Liver (tissue), 9 donors: ENCODE data around the gene MED27. TPM values are rescaled to one million over a fixed set of nuclear protein-coding genes. Genes with fewer than 3 reads are reported as not detected.

Source experiments
- DNase-seq: peaks from one replicate; pipeline ENCODE4 v3.0.0-alpha.2; 2017; ENCODE audit warnings: low spot score
- H3K27ac ChIP-seq, 2 donors: one replicate each; pipeline ENCODE4 v1.7.0; 2013; ENCODE audit warnings: inconsistent platforms in 2 of 2, low read length in 2 of 2, control low read depth in 1 of 2, low read depth in 1 of 2, mild to moderate bottlenecking in 1 of 2
- H3K27me3 ChIP-seq, 4 donors: one replicate each; pipeline versions ENCODE4 v1.6.1 to v1.7.0; 2013; ENCODE audit warnings: low read length in 3 of 4, inconsistent platforms in 1 of 4, mild to moderate bottlenecking in 1 of 4, moderate library complexity in 1 of 4; ENCODE audit not compliant: control insufficient read depth in 4 of 4, insufficient read depth in 4 of 4
- H3K36me3 ChIP-seq, 4 donors: one replicate each; pipeline versions ENCODE4 v1.6.1 to v1.7.0; 2013; ENCODE audit warnings: low read length in 3 of 4, mild to moderate bottlenecking in 3 of 4, low read depth in 1 of 4, moderate library complexity in 1 of 4; ENCODE audit not compliant: control insufficient read depth in 4 of 4, insufficient read depth in 3 of 4
- H3K4me1 ChIP-seq, 4 donors: one replicate each; pipeline versions ENCODE4 v1.6.1 to v1.7.0; 2013; ENCODE audit warnings: low read length in 3 of 4, mild to moderate bottlenecking in 3 of 4, moderate library complexity in 1 of 4; ENCODE audit not compliant: control insufficient read depth in 4 of 4, insufficient read depth in 4 of 4
- H3K4me3 ChIP-seq, 3 donors: one replicate each; pipeline versions ENCODE4 v1.6.1 to v1.7.0; 2013; ENCODE audit warnings: low read length in 3 of 3, control low read depth in 1 of 3, low read depth in 1 of 3, mild to moderate bottlenecking in 1 of 3
- H3K9ac ChIP-seq, 2 donors: one replicate each; pipeline ENCODE4 v1.7.0; 2013; ENCODE audit warnings: low read length in 2 of 2, mild to moderate bottlenecking in 2 of 2, moderate library complexity in 2 of 2, control low read depth in 1 of 2, low read depth in 1 of 2
- H3K9me3 ChIP-seq, 4 donors: one replicate each; pipeline versions ENCODE4 v1.6.1 to v1.7.0; 2013; ENCODE audit warnings: low read length in 3 of 4; ENCODE audit not compliant: control insufficient read depth in 4 of 4
- EGR1 ChIP-seq, 2 donors: IDR thresholded peaks; 2 replicates each; pipeline ENCODE4 v1.6.1; 2016 to 2018; ENCODE audit warnings: antibody characterized with exemption in 2 of 2, low read depth in 2 of 2
- FOXA1 ChIP-seq: IDR thresholded peaks from 2 replicates; pipeline ENCODE4 v1.6.1; 2016; ENCODE audit warnings: antibody characterized with exemption
- FOXA2 ChIP-seq: IDR thresholded peaks from 2 replicates; pipeline ENCODE4 v1.6.1; 2016; ENCODE audit warnings: antibody characterized with exemption
- GABPA ChIP-seq, 2 donors: IDR thresholded peaks in 1 of 2; conservative IDR thresholded peaks in 1 of 2; 2 replicates each; pipeline ENCODE4 v1.6.1; 2016; ENCODE audit warnings: antibody characterized with exemption in 2 of 2, mild to moderate bottlenecking in 1 of 2, moderate library complexity in 1 of 2
- HNF4A ChIP-seq, 2 donors: conservative IDR thresholded peaks; 2 replicates each; pipeline ENCODE4 v1.6.1; 2016; ENCODE audit warnings: antibody characterized with exemption in 2 of 2, mild to moderate bottlenecking in 2 of 2
- JUND ChIP-seq, 2 donors: IDR thresholded peaks; 2 replicates each; pipeline ENCODE4 v1.6.1; 2016; ENCODE audit warnings: antibody characterized with exemption in 2 of 2
- SP1 ChIP-seq: IDR thresholded peaks from 2 replicates; pipeline ENCODE4 v1.6.1; 2018; ENCODE audit warnings: antibody characterized with exemption, mild to moderate bottlenecking
- YY1 ChIP-seq: IDR thresholded peaks from 2 replicates; pipeline ENCODE4 v1.6.1; 2016; ENCODE audit warnings: antibody characterized with exemption, mild to moderate bottlenecking
- WGBS: extraction: QIAGEN DNeasy Blood & Tissue Kit; methylation state at CpG from one replicate; pipeline ENCODE4 v1.1.7; 2013; 5-methylcytosine and 5-hydroxymethylcytosine counted together
- polyA plus RNA-seq, 2 donors: library from polyadenylated mRNA; stranded (reverse) in 1 of 2; unstranded in 1 of 2; fragments of 200-250 nt in 1 of 2; fragments of >200 nt in 1 of 2; fragmentation: Nextera tagmentation in 1 of 2; extraction: Ambion mirVana in 1 of 2; gene quantifications; one replicate each; pipeline versions ENCODE4 v1.2.1 to v1.2.3, GENCODE V29; 2013 to 2015
- total RNA-seq, 2 donors: library from RNA; depleted of rRNA; stranded (reverse); fragments of >200 nt; gene quantifications; one replicate each; pipeline ENCODE4 v1.2.3, GENCODE V29; 2014
- TF ChIP-seq, protein P1 (sequence below): IDR thresholded peaks from 2 replicates; pipeline ENCODE4 v1.6.1; 2016; ENCODE audit warnings: antibody characterized with exemption
- TF ChIP-seq, protein P2 (sequence below): fragments of 150-350 bp; IDR thresholded peaks from 2 replicates; pipeline ENCODE4 v1.5.1; 2017; ENCODE audit warnings: improper control_type of control experiment, low read depth, low read length; ENCODE audit not compliant: missing input control
- TF ChIP-seq, protein P3 (sequence below): IDR thresholded peaks from 2 replicates; pipeline ENCODE4 v1.6.1; 2016; ENCODE audit warnings: antibody characterized with exemption
- TF ChIP-seq, protein P4 (sequence below): IDR thresholded peaks from 2 replicates; pipeline ENCODE4 v1.6.1; 2016; ENCODE audit warnings: antibody characterized with exemption
- donor health status: healthy.
- donor health status: healthy.
- donor health status: healthy.
- donor health status: healthy.
- donor health status: healthy.

The MED27 gene
- total and polyA plus RNA-seq, 4 donors = 4.6 to 7.9 (median 5.5) TPM

DNA sequence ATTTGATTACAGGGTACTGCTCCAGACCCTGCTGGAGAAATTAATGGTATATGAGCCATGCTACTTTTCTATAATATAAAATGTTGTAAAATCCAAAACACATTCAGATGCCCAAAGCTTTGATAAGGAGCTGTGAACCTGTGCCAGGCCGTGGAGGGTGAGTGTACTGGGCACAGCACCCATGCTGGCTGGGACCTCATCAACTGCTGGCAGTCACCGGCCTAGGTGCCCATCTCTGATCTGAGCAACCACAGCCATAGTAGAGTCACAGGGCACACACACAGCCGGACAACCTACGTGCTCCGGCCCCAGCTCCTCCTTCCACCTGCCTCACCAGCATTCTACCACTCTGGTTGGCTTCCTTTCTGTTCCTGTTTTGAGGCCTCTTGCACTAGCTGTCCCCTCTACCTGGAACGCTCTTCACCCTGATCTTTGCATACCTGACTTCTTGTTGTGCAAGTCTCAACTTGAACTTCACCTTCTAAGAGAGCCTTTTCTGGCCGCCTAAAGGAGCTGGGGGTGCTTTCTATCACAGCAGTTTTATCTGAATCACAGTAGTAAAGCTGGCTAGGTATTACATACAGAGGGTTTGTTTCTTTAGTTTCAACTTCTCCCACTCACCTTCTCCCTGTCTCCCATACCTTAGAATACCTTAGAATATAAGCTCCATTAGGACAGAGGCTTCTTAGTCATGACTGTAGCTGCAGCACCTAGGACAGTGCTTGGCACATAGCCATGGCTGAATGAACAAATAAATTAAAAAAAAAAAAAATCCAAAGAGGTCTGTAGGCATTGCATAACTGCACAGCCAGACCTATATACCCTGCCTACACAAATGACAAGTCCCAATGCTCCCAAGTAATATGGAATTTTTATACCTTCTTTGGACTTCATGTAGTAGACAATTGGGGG, 51.7 kb downstream of the MED27 start:
- H3K9ac ChIP-seq = no peak overlapping the region
- no peaks in the 10 kb centered on the region for H3K9me3 ChIP-seq
- WGBS = 98% methylated on average over 7 of the region's 7 CpGs
- DNase-seq = no peak
- no peaks in the 10 kb centered on the region for H3K36me3 ChIP-seq
- H3K4me1 ChIP-seq = no peaks in the 10 kb centered on the region
- no peak overlapping the region for H3K27ac ChIP-seq
- TF ChIP-seq, protein P1, sequence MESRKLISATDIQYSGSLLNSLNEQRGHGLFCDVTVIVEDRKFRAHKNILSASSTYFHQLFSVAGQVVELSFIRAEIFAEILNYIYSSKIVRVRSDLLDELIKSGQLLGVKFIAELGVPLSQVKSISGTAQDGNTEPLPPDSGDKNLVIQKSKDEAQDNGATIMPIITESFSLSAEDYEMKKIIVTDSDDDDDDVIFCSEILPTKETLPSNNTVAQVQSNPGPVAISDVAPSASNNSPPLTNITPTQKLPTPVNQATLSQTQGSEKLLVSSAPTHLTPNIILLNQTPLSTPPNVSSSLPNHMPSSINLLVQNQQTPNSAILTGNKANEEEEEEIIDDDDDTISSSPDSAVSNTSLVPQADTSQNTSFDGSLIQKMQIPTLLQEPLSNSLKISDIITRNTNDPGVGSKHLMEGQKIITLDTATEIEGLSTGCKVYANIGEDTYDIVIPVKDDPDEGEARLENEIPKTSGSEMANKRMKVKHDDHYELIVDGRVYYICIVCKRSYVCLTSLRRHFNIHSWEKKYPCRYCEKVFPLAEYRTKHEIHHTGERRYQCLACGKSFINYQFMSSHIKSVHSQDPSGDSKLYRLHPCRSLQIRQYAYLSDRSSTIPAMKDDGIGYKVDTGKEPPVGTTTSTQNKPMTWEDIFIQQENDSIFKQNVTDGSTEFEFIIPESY = no peak
- TF ChIP-seq FOXA2 (no peak), JUND (IDR thresholded peaks at IDR 0.05) (no peak), SP1 (no peak), EGR1 (IDR thresholded peaks at IDR 0.05; ENCODE audit: low read depth in 2 of 2) (no peak), HNF4A (conservative IDR thresholded peaks at IDR 0.05) (no peak)
- TF ChIP-seq, protein P2, sequence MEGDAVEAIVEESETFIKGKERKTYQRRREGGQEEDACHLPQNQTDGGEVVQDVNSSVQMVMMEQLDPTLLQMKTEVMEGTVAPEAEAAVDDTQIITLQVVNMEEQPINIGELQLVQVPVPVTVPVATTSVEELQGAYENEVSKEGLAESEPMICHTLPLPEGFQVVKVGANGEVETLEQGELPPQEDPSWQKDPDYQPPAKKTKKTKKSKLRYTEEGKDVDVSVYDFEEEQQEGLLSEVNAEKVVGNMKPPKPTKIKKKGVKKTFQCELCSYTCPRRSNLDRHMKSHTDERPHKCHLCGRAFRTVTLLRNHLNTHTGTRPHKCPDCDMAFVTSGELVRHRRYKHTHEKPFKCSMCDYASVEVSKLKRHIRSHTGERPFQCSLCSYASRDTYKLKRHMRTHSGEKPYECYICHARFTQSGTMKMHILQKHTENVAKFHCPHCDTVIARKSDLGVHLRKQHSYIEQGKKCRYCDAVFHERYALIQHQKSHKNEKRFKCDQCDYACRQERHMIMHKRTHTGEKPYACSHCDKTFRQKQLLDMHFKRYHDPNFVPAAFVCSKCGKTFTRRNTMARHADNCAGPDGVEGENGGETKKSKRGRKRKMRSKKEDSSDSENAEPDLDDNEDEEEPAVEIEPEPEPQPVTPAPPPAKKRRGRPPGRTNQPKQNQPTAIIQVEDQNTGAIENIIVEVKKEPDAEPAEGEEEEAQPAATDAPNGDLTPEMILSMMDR = no peak
- H3K4me3 ChIP-seq = no peak overlapping the region
- no peaks in the 10 kb centered on the region for H3K27me3 ChIP-seq

DNA sequence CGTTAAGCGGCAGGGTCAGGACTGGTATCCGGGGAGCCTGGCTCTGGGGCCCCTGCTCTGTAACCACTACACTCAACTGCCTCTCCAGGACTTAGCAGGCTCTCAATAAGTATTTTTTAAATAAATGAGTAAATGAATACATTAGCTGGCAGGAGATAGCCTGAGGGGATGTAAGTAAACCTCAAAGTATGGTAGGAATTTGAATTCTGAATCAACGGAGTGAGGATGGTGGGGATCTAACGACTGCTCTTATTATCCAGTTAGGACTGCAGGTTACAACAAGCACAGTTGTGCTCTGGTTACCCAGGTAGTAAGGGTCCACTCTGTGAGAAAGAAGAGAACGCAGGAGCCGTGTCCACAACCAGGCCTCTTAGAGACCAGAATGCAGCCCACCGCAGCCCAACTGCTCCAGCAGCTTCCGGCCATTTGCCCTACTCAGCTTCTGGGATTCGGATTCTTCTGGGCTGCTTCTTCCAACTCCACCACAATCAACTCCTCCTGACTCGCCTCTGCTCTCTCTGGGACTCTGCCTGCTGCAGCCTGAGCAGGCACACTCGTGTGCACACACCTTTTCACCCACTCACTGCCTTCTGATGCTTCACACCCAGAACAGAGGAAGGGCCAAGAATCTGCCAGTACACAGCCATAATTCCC, 52.6 kb downstream of the MED27 start:
- Histone ChIP-seq H3K27ac (no peak overlapping the region), H3K27me3 (no peaks in the 10 kb centered on the region), H3K9me3 (no peaks in the 10 kb centered on the region), H3K4me1 (no peaks in the 10 kb centered on the region), H3K36me3 (no peaks in the 10 kb centered on the region), H3K9ac (no peak overlapping the region), H3K4me3 (no peak overlapping the region)
- no peak for DNase-seq
- WGBS = 96% methylated on average over 12 of the region's 12 CpGs
- TF ChIP-seq FOXA1 (no peak), EGR1 (IDR thresholded peaks at IDR 0.05; ENCODE audit: low read depth in 2 of 2) (no peak), GABPA (IDR thresholded peaks at IDR 0.05 in 1 of 2, conservative IDR thresholded peaks at IDR 0.05 in 1 of 2) (no peak), FOXA2 (no peak)
- TF ChIP-seq, protein P3, sequence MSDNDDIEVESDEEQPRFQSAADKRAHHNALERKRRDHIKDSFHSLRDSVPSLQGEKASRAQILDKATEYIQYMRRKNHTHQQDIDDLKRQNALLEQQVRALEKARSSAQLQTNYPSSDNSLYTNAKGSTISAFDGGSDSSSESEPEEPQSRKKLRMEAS = no peak
- TF ChIP-seq, protein P4, sequence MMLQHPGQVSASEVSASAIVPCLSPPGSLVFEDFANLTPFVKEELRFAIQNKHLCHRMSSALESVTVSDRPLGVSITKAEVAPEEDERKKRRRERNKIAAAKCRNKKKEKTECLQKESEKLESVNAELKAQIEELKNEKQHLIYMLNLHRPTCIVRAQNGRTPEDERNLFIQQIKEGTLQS = no peak

DNA sequence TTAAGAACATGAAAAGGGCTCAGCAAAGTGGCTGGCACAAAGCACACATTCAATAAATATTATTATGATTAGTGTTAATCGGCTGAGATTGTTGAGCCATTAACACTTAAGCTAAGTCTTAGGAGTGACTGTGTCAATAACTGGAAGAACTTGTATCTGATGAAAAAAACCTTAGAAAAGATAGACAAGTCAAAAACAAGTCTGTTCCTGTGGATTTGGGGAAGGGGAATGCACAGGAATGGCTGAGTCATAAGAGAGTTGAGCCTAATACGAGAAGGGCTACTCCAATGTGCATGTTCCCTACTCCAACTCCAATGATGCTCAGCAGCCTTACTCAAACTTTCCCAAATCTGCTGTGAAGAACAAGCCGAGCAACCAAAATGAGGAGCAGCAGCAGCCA, 53.9 kb downstream of the MED27 start:
- no peaks in the 10 kb centered on the region for H3K36me3 ChIP-seq
- WGBS = 98% methylated on average over 3 of the region's 3 CpGs
- no peak for TF ChIP-seq YY1
- no peak for TF ChIP-seq EGR1 (IDR thresholded peaks at IDR 0.05; ENCODE audit: low read depth in 2 of 2)
- TF ChIP-seq, protein P4 = no peak

More for the DNA sequence above, 53.9 kb downstream of the MED27 start:
- Histone ChIP-seq H3K9ac (no peak overlapping the region), H3K4me1 (no peaks in the 10 kb centered on the region), H3K27me3 (no peaks in the 10 kb centered on the region), H3K9me3 (no peaks in the 10 kb centered on the region), H3K27ac (no peak overlapping the region), H3K4me3 (no peak overlapping the region)
- no peak for DNase-seq
